Heart left ventricle (tissue), 13 donors: ENCODE measurements around the gene TAF4B.

ENCODE experiments used
- CTCF ChIP-seq, 12 donors: fragments of 200-600 bp; sonication (generic) in 4 of 12; IDR thresholded peaks; one replicate each; pipeline versions ENCODE4 v1.5.0 to v1.8.0; 2018 to 2022; ENCODE audit warnings: antibody characterized with exemption in 12 of 12, mild to moderate bottlenecking in 5 of 12
- POLR2A ChIP-seq, 2 donors: fragments of 450-650 bp; IDR thresholded peaks; one replicate each; pipeline ENCODE4 v1.6.1; 2017; ENCODE audit warnings: antibody characterized with exemption in 2 of 2, mild to moderate bottlenecking in 2 of 2, moderate library complexity in 2 of 2
- donor health status: ischemic (EF 13 %, LVEDD 7.1; RV severe dilation, severe dysfunction).
- donor health status: DM: no; HTN: yes; CAD: no.
- donor health status: DM: no; HTN: no; CAD: no.
- donor health status: ischemic (EF 25% LVEDD 6.9; RV normal size, moderate dysfunction).
- donor health status: ischemic (EF 25% LVEDD 5.7; RV mildly dilated, moderate dysfunction).
- donor health status: ischemic (EF 35%, LVEDD 5.7; RV mildly dilated, moderate dysfunction).
- donor health status: nonischemic (EF 11% LVEDD 7.7; RV severe dilation, severe dysfunction).
- donor health status: DM: yes; HTN: yes; CAD: no.
- donor health status: PGD.
- donor health status: ischemic (EF 29% LVEDD 5.4; RV normal size, mild dysfunction).
- donor health status: nonischemic (EF 23%, LVEDD 6.1; RV moderate dilation, normal function).

- TF ChIP-seq POLR2A (IDR thresholded peaks at IDR 0.05) (no peak), CTCF (IDR thresholded peaks at IDR 0.05) (no peak)
Observed at GRCh38 chr18:26258711-26259110, 32.5 kb downstream of the TAF4B start.
